Measurements from ENCODE around the gene ZNF346.
A peak's percentile ranks its signal among the peaks of the same experiment; 100 is the strongest.
"Not testable (repeated sequence)": the region's sequence is repeated elsewhere in the genome, so short reads cannot be mapped to it uniquely, and the experiment has no call there.

ZNF346 gene, protein sequence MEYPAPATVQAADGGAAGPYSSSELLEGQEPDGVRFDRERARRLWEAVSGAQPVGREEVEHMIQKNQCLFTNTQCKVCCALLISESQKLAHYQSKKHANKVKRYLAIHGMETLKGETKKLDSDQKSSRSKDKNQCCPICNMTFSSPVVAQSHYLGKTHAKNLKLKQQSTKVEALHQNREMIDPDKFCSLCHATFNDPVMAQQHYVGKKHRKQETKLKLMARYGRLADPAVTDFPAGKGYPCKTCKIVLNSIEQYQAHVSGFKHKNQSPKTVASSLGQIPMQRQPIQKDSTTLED

DNA sequence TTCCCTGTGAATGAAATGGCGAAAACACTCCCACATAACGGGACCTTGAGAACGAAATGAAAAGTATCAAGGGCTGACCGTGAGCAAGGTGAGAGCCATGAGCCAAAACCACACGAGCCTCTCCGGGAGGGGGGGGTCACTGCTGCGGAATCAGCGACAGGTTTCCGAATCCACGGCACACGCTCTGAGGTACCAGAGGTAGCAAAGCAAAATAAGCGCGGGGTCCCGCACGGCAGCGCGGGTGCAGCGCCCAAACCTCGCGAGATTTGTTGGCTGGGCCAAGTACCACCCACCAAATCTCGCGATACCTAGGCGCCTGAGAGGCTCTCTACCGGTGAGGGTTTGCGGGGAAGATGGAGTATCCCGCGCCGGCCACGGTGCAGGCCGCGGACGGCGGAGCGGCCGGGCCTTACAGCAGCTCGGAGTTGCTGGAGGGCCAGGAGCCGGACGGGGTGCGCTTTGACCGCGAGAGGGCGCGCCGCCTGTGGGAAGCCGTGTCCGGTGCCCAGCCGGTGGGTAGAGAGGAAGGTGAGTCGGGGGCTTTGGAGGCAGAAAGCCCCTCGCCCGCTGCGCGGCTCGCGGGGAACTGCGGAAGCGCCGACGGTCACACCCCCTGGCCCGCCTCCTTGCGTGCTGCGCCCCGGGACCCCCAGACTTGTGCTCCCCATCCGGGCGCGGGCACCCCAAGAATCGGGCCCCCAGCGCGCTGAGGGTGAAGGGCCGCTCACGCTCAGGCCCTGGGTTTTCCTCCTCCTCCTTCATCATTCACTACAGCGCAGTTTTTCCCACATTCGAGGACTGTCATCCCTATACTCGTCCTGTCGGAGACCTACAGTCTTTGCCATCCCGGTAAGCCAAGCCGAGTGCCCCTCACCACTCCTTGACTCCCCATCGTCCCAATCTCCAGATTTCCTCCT is at the start of gene ZNF346:
Gene ZNF346 (plus strand): TSS at position 311 of the 917 bp plus-strand sequence. CDS start 43 bp downstream, at position 354.
- DNase-seq (ENCODE audit: low spot score): peak; percentile 95

DNA sequence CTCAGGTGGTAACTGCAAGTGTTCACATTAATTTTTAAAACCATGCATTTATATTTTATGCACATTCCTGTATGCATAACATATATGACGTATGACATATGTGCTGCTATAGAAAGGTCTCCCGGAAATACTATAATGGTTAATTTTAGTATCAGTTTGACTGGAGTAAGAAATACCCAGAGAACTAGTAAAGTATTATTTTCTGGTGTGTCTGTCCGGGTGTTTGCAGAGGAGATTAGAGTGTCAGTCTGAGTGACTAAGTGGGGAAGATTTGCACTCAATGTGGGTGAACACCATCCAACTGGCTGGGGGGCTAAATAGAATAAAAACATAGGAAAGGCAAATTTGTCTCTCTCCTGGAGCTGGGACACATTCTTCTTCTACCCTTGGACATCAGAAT is 42.8 kb upstream of the ZNF346 start:
- no peak for DNase-seq (ENCODE audit: low spot score)

GRCh38 chr5:176980818-176981217 is 41.7 kb upstream of the ZNF346 start:
- no peak for DNase-seq (ENCODE audit: low spot score)

DNA sequence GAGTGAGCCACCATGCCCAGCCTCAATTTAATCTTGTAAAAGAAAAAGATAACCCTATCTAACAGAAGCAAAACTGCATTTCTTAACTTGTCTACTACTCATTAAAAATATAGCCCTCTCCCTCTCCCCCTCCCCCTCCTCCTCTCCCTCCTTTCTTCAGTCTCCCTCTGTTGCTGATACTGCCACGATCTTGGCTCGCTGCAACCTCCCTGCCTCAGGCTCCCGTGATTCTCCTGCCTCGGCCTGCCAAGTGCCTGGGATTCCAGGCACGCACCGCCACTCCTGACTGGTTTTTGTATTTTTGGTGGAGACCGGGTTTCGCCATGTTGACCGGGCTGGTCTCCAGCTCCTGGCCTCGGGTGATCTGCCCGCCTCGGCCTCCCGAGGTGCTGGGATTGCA is 39.4 kb upstream of the ZNF346 start:
- DNase-seq (ENCODE audit: low spot score): not testable (repeated sequence)

DNA sequence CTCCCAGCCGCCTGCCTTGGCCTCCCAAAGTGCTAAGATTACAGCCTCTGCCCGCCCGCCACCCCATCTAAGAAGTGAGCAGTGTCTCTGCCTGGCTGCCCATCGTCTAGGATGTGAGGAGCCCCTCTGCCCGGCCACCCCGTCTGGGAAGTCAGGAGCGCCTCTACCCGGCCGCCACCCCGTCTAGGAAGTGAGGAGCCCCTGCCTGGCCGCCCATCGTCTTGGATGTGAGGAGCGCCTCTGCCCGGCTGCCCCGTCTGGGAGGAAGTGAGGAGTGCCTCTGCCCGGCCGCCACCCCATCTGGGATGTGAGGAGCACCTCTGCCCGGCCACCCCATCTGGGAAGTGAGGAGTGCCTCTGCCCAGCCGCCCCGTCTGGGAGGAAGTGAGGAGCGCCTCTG is 38.9 kb upstream of the ZNF346 start:
- not testable (repeated sequence) for DNase-seq (ENCODE audit: low spot score)

GRCh38 chr5:176984176-176984575 is 38.3 kb upstream of the ZNF346 start:
- DNase-seq (ENCODE audit: low spot score): not testable (repeated sequence)

- DNase-seq (ENCODE audit: low spot score): no peak
These were observed 37.0 kb upstream of the ZNF346 start for GRCh38 chr5:176985516-176985915.

DNA sequence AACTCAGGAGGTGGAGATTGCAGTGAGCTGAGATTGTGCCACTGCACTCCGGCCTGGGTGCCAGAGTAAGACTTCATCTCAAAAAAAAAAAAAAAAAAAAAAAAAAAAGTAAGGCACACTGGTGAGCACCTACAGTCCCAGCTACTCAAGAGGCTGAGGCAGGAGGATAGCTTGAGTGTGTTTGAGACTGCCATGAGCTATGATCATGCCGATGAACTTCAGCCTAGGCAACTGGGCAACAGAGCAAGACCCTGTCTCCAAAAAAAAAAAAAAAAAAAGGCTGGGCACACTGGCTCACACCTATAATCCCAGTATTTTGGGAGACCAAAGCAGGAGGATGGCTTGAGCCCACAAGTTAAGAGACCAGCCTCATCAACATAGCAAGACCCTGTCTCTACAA is 36.2 kb upstream of the ZNF346 start:
- DNase-seq (ENCODE audit: low spot score): no peak

- no peak for DNase-seq (ENCODE audit: low spot score)
These were observed 34.9 kb upstream of the ZNF346 start for GRCh38 chr5:176987583-176987982.

DNA sequence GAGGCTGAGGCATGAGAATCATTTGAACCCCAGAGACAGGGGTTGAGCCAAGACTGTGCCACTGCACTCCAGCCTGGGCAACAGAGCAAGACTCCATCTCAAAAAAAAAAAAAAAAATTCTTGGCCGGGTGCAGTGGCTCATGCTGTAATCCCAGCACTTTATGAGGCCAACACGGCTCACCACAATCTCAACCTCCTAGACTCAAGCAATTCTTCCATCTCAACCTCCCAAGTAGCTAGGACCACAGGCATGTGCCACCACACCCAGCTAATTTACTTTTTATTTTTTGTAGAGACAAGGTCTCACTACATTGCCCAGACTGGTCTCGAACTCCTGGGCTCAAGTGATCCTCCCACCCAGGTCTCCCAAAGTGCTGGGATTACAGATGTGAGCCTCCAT is 29.4 kb upstream of the ZNF346 start:
- DNase-seq (ENCODE audit: low spot score): not testable (repeated sequence)

DNA sequence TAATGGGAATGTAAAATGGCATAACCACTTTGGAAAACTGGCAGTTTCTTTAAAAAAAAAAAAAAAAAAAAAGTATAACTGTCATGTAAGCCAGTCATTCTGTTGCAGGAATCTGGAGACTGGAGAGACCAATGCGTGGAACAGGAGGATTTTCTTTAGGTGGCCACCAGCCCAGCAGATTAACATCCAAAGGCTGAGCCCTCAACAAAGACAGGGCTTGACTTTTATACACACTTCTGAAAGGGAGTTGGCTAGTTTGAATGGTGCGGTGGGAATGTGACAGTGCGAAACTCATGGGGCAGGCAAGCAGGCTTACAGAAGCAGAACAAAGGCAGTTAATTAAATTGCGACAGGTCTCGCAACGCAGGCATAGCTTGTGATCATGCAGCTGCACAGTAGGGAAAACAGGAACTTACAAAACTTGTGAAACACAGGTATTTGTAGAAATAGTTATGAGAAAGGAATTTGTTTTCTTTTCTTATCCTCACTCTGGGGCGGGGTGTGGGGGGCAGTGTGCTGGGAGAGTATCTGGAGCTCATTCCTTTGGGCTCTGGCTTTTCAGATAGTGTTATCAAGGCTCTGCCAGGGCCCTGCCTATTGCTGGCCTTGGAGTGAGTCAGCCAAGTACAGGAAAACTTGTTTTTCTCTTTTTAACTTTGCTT is 27.9 kb upstream of the ZNF346 start:
- DNase-seq (ENCODE audit: low spot score): peak; percentile 84

DNA sequence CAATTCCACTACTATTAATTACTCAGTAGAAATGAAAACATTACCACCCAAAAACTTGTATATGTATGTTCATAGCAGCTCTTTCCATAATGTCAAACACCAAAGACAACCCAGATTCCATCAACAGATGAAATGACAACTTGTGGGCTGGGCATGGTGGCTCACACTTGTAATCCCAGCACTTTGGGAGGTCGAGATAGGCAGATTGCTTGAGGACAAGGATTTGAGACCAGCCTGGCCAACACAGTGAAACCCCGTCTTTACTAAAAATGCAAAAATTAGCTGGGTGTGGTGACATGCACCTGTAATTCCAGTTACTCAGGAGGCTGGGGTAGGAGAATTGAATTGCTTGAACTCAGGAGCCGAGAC is 27.4 kb upstream of the ZNF346 start:
- no peak for DNase-seq (ENCODE audit: low spot score)

GRCh38 chr5:176995896-176996767 is 26.4 kb upstream of the ZNF346 start:
- DNase-seq (ENCODE audit: low spot score): peak; percentile 29

DNA sequence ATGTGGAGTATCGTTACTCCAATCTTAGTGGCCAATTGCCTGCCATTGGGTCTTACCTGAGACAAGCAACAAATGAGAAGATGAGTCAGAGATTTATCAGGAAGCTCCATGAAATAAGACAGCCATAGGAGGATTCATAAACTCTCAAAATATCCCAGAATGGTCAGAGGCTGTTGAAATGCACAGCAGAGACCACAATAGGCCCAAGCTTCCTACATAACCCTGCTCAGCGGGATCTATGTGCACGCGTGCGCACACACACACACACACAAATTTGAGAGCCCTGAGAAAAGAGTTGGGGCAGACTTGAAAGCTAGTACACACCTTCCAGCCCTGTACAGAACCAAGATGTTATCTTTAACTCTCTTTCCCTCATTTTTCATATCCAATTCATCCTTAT is 25.7 kb upstream of the ZNF346 start:
- DNase-seq (ENCODE audit: low spot score): no peak

DNA sequence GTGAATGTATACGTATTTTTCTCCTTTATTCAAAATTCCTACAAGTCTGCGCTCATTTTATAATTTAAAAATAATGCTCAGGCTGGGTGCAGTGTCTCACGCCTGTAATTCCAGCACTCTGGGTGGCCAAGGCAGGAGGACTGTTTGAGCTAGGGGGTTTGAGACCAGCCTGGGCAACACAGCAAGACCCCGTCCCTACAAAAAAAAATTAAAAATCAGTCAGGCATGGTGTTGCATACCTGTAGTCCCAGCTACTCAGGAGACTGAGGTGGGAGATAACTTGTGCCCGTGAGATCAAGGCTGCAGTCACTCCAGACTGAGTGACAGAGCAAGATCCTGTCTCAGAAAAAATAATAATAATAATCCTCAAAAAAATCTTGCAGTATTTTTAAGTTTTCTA is 23.7 kb upstream of the ZNF346 start:
- no peak for DNase-seq (ENCODE audit: low spot score)

DNA sequence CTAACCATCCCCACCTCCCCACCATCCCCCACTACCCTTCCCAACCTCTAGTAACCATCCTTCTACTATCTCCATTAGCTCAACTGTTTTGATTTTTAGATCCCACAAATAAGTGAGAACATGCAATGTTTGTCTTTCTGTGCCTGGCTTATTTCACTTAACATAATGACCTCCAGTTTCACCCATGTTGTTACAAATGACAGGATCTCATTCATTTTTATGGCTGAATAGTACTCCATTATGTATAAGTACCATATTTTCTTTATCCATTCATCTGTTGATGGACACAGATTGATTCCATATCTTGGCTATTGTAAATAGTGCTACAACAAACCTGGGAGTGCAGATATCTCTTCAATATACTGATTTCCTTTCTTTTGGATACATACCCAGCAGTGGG is 23.0 kb upstream of the ZNF346 start:
- not testable (repeated sequence) for DNase-seq (ENCODE audit: low spot score)

DNA sequence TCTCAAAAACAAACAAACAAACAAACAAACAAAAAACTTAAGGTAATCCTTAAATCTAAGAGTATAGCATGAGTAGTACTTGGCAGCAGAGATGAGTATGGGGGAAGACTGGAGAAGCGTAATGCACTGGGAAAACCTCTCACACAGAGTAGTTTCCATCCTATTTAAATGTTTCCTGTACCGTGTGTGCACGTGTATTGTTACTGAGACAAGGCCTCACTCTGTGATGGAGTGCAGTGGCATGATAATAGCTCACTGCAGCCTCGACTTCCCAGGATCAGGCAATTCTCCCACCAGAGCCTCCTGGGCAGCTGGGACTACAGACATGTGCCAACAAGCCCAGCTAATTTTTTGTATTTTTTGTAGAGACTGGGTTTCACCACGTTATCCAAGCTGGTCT is 18.8 kb upstream of the ZNF346 start:
- no peak for DNase-seq (ENCODE audit: low spot score)

DNA sequence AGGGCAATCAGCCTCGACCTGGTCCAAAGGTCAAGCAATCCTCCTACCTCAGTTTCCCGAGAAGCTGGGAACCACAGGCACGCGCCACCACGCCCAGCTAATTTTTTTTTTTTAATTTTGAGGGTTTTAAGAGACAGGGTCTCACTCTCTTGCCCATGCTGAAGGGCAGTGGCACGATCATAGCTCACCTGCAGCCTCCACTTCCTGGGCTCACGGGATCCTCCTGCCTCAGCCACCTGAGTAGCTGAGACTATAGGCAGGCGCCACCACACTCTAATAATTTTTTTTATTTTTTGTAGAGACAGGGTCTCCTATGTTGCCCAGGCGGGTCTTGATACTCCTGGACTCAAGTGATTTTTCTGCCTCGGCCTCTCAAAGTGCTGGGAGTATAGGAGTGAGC is 17.5 kb upstream of the ZNF346 start:
- no peak for DNase-seq (ENCODE audit: low spot score)

DNA sequence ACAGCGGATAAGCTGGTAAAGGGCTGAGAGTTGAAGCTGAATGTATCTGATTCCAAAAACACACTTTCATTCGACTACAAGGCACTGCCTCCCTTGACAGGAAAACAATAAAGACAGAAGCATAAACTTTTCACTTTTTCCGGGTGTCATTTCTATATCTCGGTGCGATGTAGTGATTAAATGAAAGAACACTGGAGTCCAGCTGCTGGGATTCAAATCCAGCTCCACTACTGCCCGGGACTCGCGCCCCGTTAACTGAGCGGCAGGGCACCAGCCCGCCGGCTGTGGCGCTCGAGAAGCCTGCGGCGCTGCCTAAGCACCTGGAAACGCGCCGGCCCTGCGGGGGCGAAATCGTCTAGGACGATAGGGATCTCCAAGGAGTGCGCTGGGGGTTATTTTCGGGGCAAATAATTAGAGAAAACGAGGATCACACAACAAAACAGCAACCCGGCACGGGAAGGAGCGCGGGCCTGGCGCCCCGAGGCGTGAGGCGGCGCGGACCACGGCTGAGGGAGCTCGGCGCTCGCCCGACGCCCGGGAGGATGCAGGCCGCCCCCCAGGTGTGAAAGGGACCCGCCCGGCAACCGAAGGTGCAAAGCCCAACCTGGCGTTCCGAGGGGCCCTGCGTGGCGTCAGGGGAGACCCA is 16.8 kb upstream of the ZNF346 start:
- DNase-seq (ENCODE audit: low spot score): peak; percentile 83

GRCh38 chr5:177006265-177006972 is 16.1 kb upstream of the ZNF346 start, which contains the start of gene UIMC1:
UIMC1 (minus strand) TSS chr5:177006779; CDS start chr5:176982615, 24,164 bp downstream.
- DNase-seq (ENCODE audit: low spot score): peak; percentile 92

Data from hematopoietic multipotent progenitor cell treated with erythropoietin and hydrocortisone succinate and interleukin-3 and kit ligand, for 15 days (in vitro differentiated cells).